Measurements from ENCODE around the gene CFAP52. TPM values are rescaled to one million over a fixed set of nuclear protein-coding genes. Genes with fewer than 3 reads are reported as not detected.
"Not testable (repeated sequence)": the region's sequence is repeated elsewhere in the genome, so short reads cannot be mapped to it uniquely, and the experiment has no call there.

CFAP52 gene
- total RNA-seq, 2 donors from 2014 or later = not detected

DNA sequence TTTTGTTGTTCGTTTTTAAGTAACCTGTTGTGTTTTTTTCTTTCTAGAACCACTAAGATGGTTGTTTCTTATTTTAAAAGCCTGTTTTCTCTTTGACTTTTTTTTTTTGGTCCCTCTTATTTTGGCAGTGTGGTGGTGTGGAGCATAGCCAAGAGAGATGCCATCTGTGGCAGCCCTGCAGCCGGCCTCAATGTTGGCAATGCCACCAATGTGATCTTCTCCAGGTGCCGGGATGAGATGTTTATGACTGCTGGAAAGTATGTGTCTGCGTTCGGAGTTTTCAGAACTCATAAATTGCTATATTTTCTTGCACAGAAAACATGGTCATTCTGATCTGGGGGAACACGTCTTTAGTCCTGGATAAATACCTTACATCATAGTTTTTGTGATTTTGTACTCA lies 17.6 kb downstream of the CFAP52 start:
- ATAC-seq (no peak), DNase-seq (no peak)
- Mint-ChIP-seq H3K27me3 (peaks cover 35% of the 10 kb centered on the region), H3K27ac (no peak overlapping the region), H3K36me3 (ENCODE audit: low read depth) (peaks cover 6% of the 10 kb centered on the region), H3K4me3 (no peak overlapping the region), H3K4me1 (peaks cover 2% of the 10 kb centered on the region)
- H3K9me3 ChIP-seq (ENCODE audit: control insufficient read depth, low read length, poor library complexity, severe bottlenecking) = no peaks in the 10 kb centered on the region

DNA sequence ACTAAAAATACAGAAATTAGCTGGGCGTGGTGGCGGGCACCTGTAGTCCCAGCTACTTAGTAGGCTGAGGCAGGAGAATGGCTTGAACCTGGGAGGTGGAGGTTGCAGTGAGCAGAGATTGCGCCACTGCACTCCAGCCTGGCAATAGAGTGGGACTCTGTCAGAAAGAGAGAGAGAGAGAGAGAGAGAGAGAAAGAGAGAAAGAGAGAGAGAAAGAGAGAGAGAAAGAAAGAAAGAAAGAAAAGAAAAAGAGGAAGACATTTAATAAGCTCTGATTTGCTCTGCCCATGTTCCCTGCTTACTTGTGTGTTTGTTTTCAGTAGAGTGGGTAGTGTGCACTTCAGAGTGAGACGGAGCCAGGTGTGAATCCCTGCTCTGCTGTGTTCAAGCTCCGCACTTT lies 21.2 kb downstream of the CFAP52 start:
- not testable (repeated sequence) for H3K36me3 Mint-ChIP-seq (ENCODE audit: low read depth); ATAC-seq; H3K9me3 ChIP-seq (ENCODE audit: control insufficient read depth, low read length, poor library complexity, severe bottlenecking); DNase-seq; H3K27ac Mint-ChIP-seq; H3K4me1 Mint-ChIP-seq; H3K4me3 Mint-ChIP-seq
- H3K27me3 Mint-ChIP-seq = peaks cover 27% of the 10 kb centered on the region

DNA sequence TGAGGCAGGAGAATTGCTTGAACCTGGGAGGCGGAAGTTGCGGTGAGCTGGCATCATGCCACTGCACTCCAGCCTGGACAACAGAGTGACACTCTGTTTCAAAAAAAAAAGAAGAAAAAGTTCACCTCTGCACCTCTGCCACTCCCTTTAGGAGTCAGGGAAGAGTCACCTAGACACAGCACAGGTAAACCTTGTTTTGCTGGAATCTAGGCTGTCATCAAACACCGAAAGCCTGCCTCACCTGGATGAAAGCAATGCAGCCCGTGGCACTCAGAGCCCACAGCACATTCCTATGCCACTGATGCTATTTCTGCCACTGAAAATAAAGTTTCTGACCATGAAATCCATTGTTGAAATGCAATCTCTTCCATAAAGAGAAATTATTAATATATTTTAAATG lies 22.2 kb downstream of the CFAP52 start:
- H3K9me3 ChIP-seq (ENCODE audit: control insufficient read depth, low read length, poor library complexity, severe bottlenecking) = no peaks in the 10 kb centered on the region
- no peak for ATAC-seq
- no peak overlapping the region for H3K27ac Mint-ChIP-seq
- no peak for DNase-seq
- H3K27me3 Mint-ChIP-seq = peaks cover 26% of the 10 kb centered on the region
- no peak overlapping the region for H3K4me3 Mint-ChIP-seq
- H3K36me3 Mint-ChIP-seq (ENCODE audit: low read depth) = peaks cover 6% of the 10 kb centered on the region
- peaks cover 2% of the 10 kb centered on the region for H3K4me1 Mint-ChIP-seq

DNA sequence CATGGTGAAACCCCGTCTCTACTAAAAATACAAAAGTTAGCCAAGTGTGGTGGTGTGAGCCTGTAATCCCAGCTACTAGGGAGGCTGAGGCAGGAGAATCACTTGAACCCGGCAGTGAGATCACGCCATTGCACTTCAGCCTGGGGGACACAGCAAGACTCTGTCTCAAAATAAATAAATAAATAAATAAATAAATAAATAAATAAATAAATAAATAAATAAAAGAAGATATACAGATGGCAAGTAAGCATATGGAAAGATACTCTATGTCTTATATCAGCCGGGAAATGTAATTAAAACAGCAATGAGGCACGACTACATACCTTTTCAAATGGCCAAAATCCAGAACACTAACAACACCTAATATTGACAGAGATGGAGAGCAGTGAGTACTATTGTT lies 28.1 kb downstream of the CFAP52 start:
- not testable (repeated sequence) for H3K9me3 ChIP-seq (ENCODE audit: control insufficient read depth, low read length, poor library complexity, severe bottlenecking); H3K36me3 Mint-ChIP-seq (ENCODE audit: low read depth); H3K4me1 Mint-ChIP-seq; H3K27ac Mint-ChIP-seq; H3K4me3 Mint-ChIP-seq; ATAC-seq; DNase-seq
- peaks cover 23% of the 10 kb centered on the region for H3K27me3 Mint-ChIP-seq

DNA sequence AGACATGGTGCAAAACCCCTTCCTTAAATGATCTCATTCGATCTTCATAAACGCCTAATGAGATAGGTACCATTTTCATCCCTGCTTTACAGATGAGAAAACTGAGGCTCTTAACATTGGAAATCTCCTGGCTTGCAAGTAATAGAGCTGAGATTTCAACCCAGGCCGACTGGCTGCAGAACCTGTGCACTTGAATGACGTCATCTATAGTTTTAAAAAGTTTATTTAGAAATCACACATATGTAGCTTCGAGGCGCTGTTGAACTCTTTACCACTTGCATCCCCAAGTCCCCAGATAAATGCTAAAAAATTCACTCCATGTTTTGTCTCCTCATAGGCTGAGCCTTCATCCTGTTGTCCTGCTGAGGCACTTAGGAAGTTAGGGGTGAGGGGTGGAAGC lies 30.0 kb downstream of the CFAP52 start:
- H3K9me3 ChIP-seq (ENCODE audit: control insufficient read depth, low read length, poor library complexity, severe bottlenecking) = no peaks in the 10 kb centered on the region
- peaks cover 2% of the 10 kb centered on the region for H3K36me3 Mint-ChIP-seq (ENCODE audit: low read depth)
- H3K27me3 Mint-ChIP-seq = peaks cover 23% of the 10 kb centered on the region
- no peak overlapping the region for H3K27ac Mint-ChIP-seq
- no peak overlapping the region for H3K4me3 Mint-ChIP-seq
- H3K4me1 Mint-ChIP-seq = no peaks in the 10 kb centered on the region
- ATAC-seq (no peak), DNase-seq (no peak)

DNA sequence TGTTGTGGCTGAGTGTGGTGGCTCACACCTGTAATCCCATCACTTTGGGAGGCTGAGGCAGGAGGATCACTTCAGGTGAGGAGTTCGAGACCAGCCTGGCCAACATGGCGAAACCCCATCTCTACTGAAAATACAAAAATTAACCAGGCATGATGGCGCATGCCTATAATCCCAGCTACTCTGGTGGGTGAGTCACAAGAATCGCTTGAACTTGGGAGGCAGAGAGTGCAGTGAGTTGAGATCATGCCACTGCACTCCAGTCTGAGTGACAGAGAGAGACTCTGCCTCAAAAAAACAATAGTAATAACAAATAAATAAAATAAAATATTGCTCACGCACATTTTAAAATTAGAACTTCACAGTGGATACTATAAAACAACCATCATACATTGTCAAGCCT lies 30.6 kb downstream of the CFAP52 start:
- not testable (repeated sequence) for H3K36me3 Mint-ChIP-seq (ENCODE audit: low read depth); H3K4me3 Mint-ChIP-seq; H3K4me1 Mint-ChIP-seq; H3K27ac Mint-ChIP-seq; H3K9me3 ChIP-seq (ENCODE audit: control insufficient read depth, low read length, poor library complexity, severe bottlenecking); ATAC-seq; DNase-seq
- peaks cover 27% of the 10 kb centered on the region for H3K27me3 Mint-ChIP-seq

DNA sequence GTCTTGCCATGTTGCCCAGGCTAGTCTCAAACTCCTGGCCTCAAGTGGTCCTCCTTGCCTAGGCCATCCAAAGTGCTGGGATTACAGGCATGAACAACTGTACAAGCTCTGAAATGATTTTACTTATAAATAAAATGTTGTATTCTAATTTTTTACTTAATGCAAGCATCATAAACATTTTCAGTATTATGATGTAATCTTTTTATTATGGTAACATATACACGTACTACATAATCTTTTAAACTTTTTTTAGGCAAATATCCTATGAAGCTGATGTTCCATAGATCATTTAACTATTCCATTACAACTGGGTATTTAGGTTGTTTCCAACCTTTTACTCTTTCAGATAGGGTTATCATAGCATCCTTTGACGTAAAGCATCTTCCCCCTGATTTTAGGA lies 35.1 kb downstream of the CFAP52 start:
- no peaks in the 10 kb centered on the region for H3K9me3 ChIP-seq (ENCODE audit: control insufficient read depth, low read length, poor library complexity, severe bottlenecking)
- Mint-ChIP-seq H3K4me1 (no peaks in the 10 kb centered on the region), H3K27ac (no peak overlapping the region), H3K36me3 (ENCODE audit: low read depth) (no peaks in the 10 kb centered on the region), H3K4me3 (no peak overlapping the region), H3K27me3 (peaks cover 21% of the 10 kb centered on the region)
- ATAC-seq = no peak
- DNase-seq = no peak

DNA sequence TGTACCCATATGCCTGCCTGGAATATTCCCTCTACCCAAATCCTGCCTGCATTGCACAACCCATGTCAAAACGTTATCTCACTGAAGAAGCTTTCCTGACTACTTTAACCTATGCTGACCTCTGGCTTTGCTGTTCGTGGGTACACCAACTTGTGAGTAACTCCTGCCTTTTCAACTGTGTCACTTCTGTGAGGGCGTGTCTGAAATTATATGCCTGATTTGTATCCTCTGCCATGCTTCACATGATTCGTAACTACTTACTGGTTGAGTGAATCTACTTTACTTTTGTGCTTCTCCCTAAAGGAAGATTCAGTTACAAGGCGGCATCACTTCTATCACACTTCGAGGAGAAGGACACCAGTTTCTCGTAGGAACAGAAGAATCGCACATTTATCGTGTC lies 35.6 kb downstream of the CFAP52 start:
- Mint-ChIP-seq H3K4me1 (no peaks in the 10 kb centered on the region), H3K36me3 (ENCODE audit: low read depth) (no peaks in the 10 kb centered on the region), H3K27me3 (peaks cover 21% of the 10 kb centered on the region), H3K27ac (no peak overlapping the region), H3K4me3 (no peak overlapping the region)
- no peaks in the 10 kb centered on the region for H3K9me3 ChIP-seq (ENCODE audit: control insufficient read depth, low read length, poor library complexity, severe bottlenecking)
- DNase-seq (no peak), ATAC-seq (no peak)

DNA sequence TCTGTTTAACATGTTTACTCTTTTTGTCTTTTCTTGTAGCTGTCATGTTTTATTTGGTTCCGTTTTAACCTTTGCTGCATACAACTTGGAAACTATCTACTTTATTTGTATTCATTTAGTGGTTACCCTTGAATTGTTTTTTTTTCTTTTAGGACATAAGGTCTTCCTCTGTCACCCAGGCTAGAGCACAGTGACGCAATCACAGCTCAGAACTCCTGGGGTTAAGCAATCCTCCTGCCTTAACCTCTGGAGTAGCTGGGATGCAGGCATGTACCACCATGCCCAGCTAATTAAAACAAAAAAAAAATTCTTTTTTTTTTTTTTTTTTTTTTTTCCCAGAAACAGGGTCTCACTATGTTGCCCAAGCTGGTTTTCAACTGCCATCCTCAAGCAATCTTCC lies 39.0 kb downstream of the CFAP52 start:
- no peaks in the 10 kb centered on the region for H3K4me1 Mint-ChIP-seq
- no peak for DNase-seq
- no peak for ATAC-seq
- no peak overlapping the region for H3K27ac Mint-ChIP-seq
- peaks cover 21% of the 10 kb centered on the region for H3K27me3 Mint-ChIP-seq
- H3K4me3 Mint-ChIP-seq = no peak overlapping the region
- H3K36me3 Mint-ChIP-seq (ENCODE audit: low read depth) = no peaks in the 10 kb centered on the region
- no peaks in the 10 kb centered on the region for H3K9me3 ChIP-seq (ENCODE audit: control insufficient read depth, low read length, poor library complexity, severe bottlenecking)

DNA sequence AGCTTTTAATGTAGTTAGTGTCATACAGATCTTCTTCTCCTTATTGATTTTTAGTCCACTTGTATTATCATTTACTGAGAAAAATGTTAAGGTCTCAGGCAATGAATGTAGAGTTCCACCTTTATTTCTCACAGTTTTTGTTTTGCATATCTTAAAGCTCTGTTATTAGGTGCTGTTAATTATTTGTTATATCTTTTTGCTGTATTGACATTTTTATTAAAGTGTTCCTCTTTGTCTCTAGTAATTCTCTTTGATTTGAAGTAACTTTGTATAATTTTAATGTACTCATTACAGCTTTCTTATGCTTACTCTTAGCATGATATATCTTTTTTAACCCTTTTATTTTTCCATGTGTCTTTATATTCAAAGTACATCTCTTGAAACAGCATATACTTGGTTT lies 46.5 kb downstream of the CFAP52 start:
- H3K27ac Mint-ChIP-seq = no peak overlapping the region
- ATAC-seq (no peak), DNase-seq (no peak)
- no peaks in the 10 kb centered on the region for H3K27me3 Mint-ChIP-seq
- no peak overlapping the region for H3K4me3 Mint-ChIP-seq
- H3K36me3 Mint-ChIP-seq (ENCODE audit: low read depth) = no peaks in the 10 kb centered on the region
- H3K4me1 Mint-ChIP-seq = no peaks in the 10 kb centered on the region
- H3K9me3 ChIP-seq (ENCODE audit: control insufficient read depth, low read length, poor library complexity, severe bottlenecking) = no peaks in the 10 kb centered on the region

DNA sequence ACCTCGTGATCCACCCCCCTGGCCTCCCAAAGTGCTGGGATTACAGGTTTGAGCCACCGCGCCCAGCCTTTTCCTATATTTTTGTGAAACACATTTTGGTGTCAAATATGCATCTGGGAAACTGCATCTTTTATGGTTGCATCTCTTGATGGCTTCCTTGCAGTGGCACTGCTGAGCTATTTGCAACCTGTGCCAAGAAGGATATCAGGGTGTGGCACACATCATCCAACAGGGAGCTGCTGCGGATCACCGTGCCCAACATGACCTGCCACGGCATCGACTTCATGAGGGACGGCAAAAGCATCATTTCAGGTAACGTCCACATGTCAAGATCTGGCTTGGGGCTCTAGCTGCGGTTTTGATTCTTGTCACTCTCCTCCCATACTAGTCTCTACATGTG lies 52.1 kb downstream of the CFAP52 start:
- DNase-seq = no peak
- ATAC-seq = no peak
- H3K9me3 ChIP-seq (ENCODE audit: control insufficient read depth, low read length, poor library complexity, severe bottlenecking) = no peaks in the 10 kb centered on the region
- Mint-ChIP-seq H3K27ac (no peak overlapping the region), H3K4me1 (no peaks in the 10 kb centered on the region), H3K36me3 (ENCODE audit: low read depth) (peaks cover 4% of the 10 kb centered on the region), H3K27me3 (peaks cover 19% of the 10 kb centered on the region), H3K4me3 (no peak overlapping the region)

DNA sequence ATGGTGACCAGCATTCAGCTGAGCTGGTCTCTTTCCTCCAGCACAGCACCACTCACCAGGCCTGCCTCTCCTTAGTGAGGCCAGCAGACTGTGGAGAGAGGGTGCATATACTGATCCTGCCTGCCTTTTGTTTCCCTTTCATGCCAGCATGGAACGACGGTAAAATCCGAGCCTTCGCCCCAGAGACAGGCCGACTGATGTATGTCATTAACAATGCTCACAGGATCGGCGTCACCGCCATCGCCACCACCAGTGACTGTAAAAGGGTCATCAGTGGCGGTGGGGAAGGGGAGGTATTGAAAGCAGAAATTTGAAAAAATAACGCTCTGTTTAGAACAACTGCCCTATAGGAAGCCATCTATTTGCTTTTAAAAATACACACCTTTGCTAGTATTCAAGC lies 56.3 kb downstream of the CFAP52 start:
- Mint-ChIP-seq H3K4me3 (no peak overlapping the region), H3K27ac (no peak overlapping the region), H3K4me1 (no peaks in the 10 kb centered on the region), H3K27me3 (peaks cover 45% of the 10 kb centered on the region), H3K36me3 (ENCODE audit: low read depth) (peaks cover 4% of the 10 kb centered on the region)
- DNase-seq (no peak), ATAC-seq (no peak)
- no peaks in the 10 kb centered on the region for H3K9me3 ChIP-seq (ENCODE audit: control insufficient read depth, low read length, poor library complexity, severe bottlenecking)

DNA sequence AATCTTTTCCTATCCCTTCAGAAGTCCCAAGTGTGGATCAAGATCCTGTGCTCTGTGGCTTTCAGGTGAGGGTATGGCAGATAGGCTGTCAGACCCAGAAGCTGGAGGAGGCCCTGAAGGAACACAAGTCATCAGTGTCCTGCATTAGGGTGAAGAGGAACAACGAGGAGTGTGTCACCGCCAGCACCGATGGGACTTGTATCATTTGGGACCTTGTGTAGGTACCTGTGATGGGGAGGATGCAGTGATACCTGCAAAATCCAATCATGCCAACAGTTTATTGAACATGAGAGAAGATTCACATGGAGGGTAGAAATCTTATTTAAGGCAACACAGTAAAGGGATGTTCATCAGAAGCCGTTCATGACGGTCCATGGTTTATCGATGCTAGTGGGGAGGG lies 58.9 kb downstream of the CFAP52 start:
- Mint-ChIP-seq H3K36me3 (ENCODE audit: low read depth) (no peaks in the 10 kb centered on the region), H3K4me1 (no peaks in the 10 kb centered on the region), H3K4me3 (no peak overlapping the region), H3K27ac (no peak overlapping the region), H3K27me3 (peaks cover 42% of the 10 kb centered on the region)
- ATAC-seq (no peak), DNase-seq (no peak)
- no peaks in the 10 kb centered on the region for H3K9me3 ChIP-seq (ENCODE audit: control insufficient read depth, low read length, poor library complexity, severe bottlenecking)

DNA sequence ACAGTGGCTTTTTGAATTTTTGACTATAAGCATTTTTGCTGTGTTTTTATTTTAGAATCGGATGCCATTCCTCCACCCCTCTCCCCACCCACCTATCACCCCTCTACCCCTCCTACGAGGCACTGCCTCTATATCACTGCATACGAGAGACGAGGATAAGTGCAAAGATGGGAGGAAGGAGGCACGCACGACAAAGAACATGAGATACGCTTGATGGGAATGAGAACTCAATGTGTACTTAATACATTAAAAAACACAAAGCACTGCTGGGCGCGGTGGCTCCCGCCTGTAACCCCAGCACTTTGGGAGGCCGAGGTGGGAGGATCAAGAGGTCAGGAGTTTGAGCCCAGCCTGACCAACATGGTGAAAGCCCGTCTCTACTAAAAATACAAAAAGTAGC lies 60.1 kb downstream of the CFAP52 start:
- no peaks in the 10 kb centered on the region for H3K36me3 Mint-ChIP-seq (ENCODE audit: low read depth)
- no peak for ATAC-seq
- H3K9me3 ChIP-seq (ENCODE audit: control insufficient read depth, low read length, poor library complexity, severe bottlenecking) = no peaks in the 10 kb centered on the region
- DNase-seq = no peak
- H3K4me1 Mint-ChIP-seq = no peaks in the 10 kb centered on the region
- H3K27ac Mint-ChIP-seq = no peak overlapping the region
- H3K4me3 Mint-ChIP-seq = no peak overlapping the region
- H3K27me3 Mint-ChIP-seq = peaks cover 41% of the 10 kb centered on the region

DNA sequence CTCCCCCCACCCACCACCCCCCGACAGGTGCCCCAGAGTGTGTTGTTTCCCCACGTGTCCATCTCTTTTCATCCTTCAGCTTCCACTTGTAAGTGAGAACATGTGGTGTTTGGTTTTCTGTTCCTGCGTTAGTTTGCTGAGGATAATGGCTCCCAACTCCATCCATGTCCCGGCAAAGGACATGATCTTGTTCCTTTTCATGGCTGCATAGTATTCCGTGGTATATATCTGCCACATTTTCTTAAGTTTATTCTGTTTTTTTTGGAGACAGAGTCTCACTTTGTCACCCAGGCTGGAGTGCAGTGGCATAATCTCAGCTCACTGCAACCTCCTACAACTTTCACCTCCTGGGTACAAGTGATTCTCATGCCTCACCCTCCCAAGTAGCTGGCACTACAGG lies 63.9 kb downstream of the CFAP52 start:
- DNase-seq; ATAC-seq; H3K27ac Mint-ChIP-seq; H3K4me1 Mint-ChIP-seq; H3K9me3 ChIP-seq (ENCODE audit: control insufficient read depth, low read length, poor library complexity, severe bottlenecking); H3K4me3 Mint-ChIP-seq; H3K36me3 Mint-ChIP-seq (ENCODE audit: low read depth): not testable (repeated sequence)
- peaks cover 34% of the 10 kb centered on the region for H3K27me3 Mint-ChIP-seq

Data from T-helper 17 cell (primary cell).